GM18498 (cell line): ENCODE measurements around the gene IGSF21.

ENCODE experiments used
- ATAC-seq: cut with Tn5 transposase; IDR thresholded peaks from one replicate; pipeline ENCODE4 v1.9.1; 2021; ENCODE audit warnings: mild to moderate bottlenecking, moderate library complexity; ENCODE audit not compliant: unreplicated experiment

IGSF21 gene

DNA sequence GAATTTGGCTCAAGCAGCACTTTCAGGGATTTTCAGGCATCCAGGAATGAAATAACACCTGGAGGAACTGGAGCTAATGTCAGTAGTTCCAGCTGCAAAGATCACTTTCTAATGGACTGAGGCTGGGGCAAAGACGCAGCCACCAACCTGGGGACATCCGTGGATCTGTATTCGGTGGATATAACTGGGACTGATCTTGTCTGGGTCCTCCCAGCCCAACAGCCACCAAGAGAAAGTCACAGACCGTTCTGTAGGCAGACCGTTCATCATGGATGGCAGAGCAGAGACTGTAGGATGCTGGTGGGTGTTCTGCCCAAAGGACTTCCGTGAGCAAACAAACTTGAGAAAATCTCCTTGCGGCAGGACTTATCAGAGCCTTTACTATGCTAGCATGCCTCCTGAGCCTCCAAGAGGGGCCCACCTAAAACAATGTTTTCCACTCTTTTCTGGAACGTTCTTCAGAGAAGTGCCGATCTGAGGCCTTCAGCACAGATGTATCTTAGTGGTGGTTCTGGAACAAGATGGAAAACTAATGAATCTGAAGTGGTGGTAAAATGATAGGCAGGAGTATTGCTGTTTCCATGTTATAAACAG is 287.1 kb downstream of the IGSF21 start:
- ATAC-seq: no peak

DNA sequence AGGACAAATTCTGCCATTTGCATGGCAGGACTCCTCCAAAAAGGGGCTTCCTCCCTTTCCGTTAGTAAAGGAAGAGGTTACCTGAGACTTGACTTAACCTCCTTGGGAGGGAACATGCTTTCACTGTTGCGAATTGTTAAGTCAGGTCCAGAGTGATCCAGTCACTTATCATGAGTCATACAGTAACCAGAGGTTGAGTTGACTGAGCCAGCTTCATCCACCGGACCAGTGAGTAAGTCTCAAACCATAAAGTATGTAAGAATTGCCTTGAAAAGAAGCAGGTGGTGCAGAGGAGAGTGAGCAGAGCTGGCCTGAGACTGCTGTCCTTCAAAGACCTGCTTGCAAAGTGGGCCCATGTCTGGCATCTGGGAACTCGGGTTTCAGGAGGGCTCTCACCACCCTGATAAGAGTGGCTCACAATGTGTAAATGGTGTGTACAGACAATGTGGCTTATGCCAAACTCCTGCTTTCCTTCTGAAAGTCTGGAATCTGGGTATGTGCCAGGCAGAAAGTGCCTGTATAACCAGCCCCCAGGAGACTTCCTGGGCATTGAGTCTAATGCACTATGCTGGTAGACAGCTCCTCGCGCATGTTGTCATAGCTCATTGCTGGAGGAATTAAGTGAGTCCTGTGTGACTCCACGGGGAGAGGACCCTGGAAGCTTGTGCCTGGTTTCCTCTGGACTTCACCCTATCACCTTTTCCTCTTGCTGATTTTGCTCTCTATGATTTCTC is 288.8 kb downstream of the IGSF21 start:
- ATAC-seq: no peak

DNA sequence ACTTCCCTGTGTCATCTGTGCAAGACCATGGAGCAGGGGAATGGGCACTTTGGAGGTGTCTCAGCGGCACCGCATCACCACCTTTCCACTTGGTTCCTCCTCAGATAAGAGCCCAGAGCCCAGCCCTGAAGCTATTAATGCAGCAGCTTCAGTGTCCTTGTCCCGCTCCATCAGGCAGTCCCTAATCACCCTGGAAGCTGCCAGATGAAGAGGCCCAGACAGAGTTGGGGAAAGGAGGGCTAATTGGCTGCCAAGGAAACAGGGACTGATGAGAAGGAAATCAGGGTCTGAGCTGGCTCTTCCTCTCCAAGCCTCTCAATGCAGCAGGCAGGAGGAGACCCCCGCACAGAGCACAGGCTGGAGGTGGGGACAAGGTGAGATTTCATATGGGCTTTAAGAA is 290.0 kb downstream of the IGSF21 start:
- ATAC-seq: no peak

DNA sequence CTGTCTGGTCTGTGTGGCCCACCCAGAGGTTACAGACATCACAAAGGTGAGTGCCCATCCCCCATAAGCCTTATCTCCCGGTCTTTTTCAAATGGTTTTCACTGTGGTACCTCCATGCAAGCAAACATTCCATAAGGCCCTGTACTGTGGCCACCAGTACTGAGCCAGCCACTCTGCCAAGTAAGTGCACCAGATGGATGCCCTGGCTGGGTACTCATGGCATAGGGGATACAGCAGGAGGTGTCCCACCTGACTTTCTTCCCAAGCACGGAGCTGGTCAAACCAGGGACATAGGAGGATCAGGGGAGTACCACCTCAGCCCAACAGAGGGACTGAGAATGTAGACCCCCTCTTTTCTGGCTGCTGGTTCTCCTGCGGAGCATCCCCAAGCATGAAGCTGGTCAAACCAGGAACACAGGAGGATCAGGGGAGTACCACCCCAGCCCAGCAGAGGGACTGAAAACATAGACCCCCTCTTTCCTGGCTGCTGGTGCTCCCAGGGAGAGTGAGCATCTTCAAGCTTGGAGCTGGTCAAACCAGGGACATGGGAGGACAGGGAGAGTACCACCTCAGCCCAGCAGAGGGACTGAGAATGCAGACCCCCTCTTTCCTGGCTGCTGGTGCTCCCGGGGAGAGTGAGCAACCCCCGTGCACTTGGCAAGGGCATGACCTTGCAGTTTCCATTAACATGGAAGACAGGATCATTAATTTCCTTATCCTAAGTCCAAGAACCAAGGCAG is 291.4 kb downstream of the IGSF21 start:
- no peak for ATAC-seq

DNA sequence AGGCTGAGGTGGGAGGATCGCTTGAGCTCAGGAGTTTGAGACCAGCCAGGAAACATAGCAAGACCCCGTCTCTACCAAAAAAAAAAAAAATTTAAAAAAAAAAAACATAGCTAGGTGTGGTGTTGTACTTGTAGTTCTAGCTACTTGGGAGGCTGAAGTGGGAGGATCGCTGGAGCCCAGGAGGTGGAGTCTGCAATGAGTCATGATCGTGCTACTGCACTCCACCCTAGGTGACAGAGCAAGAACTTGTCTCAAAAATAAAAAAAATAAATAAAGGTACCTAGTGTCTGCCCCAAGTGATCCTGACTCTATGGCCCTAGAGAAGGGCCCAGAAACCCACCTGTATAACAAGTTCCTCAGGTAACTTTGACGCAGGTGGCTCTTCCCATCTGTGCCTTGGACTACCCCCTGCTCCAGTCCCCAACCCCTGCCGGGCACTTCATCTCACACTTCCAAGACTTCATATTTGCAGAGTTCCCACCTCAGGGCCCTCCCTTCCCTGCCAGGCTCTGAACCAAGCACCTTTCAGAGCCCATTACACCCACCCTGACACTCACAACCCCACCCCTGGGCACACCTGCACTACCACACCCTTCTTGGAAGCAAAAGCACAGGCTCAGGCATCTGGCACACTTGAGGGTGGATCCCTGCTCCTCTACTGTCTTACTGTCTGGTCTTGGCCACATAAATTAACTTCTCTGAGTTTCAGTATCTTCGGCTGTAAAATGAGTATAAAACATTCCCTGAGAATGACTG is 292.9 kb downstream of the IGSF21 start:
- ATAC-seq: no peak

DNA sequence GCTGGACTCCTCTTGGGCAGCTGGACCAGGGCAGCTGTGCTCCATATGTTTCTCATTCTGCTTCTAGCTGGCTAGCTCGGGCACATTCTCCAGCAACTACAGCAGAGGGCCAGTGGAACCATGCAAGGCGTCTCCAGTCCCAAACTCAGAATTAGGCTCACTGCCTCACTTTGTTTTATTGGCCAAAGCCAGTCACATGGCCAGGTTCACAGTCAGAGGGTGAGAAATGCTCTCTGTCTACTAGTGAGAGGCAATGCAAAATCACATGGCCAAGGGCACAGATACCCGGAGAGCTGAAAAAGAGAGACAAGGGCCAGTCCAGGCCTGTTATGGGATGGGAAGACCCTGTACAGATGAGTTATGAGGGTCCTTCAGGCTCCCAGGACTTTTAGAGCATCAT is 294.3 kb downstream of the IGSF21 start:
- no peak for ATAC-seq

DNA sequence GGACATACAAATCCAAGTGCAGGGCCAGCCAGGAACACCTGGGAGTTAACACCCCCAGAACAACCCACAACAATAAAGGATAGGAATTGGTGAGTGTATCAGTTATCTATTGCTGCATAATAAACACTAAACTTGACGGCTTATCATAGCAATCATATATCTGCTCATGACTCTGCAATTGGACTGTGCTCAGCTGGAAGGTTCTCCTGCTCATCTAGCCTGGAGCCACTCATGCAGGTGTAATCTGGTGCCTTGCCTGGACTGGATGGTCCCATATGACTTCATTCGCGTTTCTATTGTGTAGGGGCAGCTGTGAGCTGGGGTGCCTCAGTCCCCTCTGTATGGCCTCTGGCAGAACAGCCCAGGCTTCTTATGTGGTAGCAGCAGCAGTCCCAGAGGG is 296.9 kb downstream of the IGSF21 start:
- no peak for ATAC-seq

DNA sequence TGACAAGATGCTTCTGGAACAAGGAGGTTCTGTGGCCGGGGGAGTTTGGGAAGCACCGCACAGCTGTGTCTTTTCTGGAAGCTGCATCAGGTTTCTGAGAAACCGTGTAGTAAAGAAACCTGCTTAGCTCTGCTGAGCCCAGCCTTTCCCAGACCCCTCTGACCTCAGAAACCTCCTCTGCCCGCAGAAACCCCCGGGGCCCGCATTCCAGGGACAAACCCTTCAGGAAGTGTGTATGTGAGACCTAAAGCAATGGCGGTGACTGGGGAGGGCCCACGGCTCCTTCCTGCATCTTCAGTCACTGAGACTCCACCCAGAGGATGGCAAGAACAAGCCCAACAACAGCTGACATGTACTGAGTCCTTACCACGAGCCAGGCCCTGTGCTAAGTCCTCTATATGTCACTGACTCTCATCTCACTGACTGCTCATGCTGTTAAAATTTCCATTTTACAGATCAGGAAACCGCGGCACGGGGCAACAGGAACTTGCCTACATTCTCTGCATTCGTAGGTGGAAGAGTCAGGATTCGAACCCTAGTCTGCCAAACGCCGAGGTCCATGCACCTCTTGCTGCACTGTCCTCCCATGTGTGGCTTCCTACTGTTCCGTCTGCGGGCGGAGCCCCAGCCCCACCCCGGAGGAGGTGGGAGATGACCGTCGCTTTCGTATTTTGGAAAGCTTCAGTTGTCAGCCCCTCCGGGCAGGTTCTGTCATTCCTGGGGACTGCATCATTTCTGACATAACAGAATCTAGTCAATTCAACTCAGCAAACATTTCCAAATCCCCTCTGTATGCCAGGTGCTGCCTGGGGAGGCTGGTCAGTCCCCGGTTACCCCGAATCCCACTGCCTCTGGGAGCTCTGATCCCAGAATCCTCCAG is 299.8 kb downstream of the IGSF21 start:
- ATAC-seq: no peak

DNA sequence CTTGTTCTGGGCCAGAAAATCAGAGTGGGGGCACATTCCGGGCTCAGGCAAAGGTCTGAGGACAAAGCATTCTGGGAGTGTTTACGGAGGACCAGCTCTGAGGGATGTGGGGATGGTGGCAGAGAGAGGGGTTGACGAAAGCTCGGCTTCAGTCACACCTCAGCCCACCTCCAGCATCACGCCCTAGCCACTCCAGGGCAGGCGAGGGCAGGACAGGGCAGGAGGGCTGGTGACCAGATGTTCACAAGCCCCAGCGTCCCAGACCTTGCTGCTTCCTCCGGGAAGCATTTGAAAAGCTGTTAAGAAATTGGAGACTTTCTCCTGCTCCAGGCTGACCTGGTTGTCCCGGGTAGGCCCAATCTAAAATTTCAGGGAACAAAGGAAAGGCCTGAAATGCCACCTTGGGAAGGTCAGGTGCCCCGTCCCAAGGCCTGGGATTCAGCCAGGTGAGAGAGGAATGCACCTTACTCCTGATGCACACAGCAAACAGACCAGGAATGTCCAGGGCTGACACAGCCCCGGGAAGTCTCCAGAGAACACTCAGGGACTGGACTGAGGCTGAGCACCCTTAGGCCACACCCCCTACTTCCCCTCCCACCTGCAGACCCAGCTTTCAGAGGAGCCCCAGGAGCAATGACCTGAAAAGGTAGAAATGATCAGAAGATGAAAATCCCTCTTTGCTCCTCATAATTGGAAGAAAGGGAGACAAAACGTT is 301.2 kb downstream of the IGSF21 start:
- no peak for ATAC-seq

DNA sequence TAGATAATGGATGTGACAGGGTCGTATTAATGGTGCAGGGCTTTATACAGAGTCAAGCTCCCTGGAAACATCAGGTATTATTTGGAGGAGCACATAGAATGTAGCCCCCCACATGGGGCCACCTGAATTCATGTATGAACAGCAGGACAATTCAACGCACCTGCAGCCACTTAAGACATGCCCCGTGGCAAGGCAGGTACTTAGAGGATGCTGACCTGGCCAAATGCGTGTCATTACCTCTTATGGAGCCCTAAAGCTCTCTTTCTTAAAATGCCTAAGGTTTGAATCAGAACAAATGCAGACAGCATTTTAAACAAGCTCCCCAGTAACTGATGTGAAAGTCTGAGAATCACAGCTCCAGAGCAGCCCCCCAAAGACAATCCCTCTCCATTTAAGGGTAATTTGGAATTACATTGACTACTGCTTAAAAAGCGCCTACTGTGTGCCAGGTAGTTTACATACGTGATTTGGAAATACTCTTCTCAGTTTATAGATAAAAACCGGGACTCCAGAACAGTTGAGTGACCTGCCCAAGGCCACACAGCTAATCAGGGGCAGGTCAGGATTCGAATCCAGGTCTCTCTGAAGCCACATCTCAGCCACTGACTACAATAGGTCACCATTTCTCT is 302.1 kb downstream of the IGSF21 start:
- no peak for ATAC-seq

DNA sequence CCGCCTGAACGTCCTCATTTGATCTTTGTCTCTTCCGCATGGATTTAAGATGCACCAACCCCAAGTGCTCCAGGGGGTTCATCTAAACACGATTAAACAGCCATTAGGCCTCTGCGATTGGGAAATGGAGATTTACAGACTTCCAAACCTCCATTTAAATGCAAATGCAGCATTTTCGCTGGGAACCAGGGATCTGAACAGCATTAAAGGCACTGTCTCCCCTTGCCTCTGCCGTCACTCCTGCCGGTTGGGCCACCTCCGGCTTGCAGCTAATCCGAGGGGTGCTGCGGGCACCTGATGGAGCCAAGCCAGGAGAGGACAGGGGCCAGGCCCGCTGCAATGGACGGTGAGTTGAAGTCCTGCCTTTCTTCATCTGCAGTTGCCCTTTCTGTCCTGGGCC is 302.8 kb downstream of the IGSF21 start:
- ATAC-seq: no peak

DNA sequence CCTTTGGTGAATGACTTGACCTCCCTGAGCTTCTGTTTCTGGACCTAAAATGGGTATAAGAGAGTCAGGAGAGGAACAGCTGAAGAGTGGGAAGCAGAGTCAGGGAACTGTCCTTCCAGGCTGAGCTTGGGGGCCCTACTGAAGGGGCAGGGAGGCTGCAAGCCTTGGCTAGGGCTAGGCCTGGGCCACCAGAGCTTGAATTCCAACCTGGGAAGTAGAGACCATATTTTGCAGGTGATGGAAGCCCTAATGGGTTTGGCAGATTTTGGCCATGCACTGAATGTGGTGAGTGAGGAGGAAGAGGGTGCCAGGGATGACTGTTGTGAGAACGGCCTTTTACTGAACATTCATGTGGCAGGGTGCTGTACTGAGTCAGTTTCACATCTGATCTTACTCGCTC is 303.7 kb downstream of the IGSF21 start:
- no peak for ATAC-seq

DNA sequence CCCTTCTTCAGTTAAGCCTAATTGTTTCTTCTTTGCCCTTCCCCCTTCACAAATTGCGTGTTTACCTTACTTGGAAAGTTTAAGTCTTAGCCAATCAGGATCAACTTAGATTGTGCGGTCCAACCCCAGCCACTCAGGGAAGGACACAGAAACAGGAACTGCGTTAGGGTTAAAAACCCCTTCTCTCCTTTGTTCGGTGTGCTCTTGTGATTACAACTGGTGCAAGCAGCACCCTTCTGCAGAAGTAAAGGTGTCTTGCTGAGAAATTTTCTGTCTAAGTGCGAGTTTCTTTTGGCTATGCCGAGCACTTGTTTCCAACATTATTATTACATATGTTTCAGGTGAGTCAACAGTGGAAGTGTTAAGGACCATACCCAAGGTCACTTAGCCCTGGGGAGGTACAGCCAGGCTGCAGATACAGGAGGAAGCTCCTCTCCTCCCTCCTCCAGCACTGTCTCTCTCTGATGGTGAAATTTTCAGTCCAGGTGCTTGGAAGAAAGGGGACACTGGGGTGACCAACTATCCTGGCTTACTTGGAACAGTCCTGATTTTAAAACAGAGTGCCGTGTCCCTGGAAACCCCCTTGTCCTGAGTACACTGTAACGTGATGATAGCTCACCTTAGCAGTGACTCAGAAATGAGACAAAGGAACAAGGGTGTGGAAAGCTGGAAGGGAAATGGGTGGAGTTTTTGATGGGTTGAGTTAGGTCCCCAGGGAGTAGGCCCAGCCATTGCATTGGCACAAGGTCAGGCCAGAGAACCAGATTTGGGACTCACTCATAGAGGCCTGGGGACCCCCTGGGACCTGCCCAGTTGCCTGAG is 304.4 kb downstream of the IGSF21 start:
- ATAC-seq: no peak

DNA sequence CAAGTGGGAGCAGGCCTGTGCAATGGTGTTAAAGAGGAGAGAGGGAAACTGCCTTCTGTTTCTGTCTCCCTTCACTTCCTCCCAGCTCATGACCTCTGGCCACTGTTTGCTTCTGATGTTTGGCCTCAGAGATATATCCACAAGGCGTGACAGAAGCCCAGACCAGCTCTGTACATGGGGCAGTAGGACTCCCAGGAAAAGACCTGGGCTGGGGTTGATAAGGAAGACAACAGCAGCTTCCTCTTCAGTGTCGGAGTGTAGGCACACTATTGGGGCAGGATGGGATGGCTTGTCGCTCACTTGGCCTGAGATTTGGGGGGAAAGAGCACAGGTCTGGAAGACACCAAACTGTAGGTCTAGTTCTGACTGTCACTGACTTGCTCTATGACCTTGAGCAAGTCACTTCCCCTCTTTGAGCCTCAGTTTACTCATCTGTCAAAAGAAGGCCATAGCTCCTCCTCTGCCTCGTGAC is 305.3 kb downstream of the IGSF21 start:
- ATAC-seq: no peak

DNA sequence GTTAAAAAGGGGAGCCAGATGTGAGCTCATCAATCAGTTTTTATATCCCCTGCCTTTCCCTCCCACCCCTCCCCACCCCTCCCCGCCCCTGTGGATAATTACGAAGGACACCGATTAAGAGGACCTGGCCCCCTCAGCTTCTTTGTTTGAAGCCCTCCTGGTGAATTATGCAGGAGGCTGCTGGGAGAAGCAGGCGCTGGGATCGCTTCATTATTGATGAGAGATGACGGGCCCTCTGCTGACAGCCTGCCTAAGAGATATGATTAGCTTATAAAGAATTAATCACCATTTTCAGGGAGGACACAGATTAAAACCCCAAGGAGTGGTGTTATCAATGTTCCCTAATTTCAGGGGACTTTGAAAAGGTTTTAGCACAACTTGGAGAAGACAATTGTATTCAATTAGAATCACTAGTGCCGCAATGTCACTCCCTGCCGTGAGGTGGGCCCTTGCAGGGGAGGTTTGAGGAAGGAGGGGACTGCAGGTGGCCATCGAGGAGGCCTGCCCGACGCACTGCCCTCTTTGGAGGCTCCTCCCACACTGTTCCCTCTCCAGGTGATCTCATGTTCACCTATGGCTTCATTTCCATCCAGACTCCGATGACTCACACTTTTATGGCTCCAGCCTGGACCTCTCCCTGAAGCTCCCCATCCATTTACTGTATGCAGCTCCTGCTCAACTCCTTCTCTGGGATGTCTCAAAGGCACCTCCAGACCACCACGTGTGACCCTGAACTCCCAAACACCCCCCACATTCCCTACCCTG is 306.1 kb downstream of the IGSF21 start:
- ATAC-seq: no peak

DNA sequence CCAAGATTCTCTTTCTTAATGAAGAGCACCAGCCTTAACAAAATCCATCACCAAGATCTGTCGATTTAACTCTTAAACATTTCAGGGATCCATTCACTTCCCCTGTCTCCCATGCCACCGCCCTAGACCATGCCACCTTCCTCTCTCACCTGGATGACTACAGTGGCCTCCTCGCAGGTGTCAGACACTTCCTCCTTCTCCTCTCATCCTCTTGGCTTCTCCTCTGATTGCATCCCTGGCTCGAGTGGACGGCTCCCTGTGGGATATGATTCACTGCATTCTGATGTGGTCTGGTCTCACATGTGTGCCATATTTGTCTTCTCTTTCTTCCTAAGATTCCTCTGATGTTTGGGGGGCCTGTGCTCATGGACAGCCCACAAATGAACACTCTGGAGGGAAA is 306.7 kb downstream of the IGSF21 start:
- ATAC-seq: no peak

DNA sequence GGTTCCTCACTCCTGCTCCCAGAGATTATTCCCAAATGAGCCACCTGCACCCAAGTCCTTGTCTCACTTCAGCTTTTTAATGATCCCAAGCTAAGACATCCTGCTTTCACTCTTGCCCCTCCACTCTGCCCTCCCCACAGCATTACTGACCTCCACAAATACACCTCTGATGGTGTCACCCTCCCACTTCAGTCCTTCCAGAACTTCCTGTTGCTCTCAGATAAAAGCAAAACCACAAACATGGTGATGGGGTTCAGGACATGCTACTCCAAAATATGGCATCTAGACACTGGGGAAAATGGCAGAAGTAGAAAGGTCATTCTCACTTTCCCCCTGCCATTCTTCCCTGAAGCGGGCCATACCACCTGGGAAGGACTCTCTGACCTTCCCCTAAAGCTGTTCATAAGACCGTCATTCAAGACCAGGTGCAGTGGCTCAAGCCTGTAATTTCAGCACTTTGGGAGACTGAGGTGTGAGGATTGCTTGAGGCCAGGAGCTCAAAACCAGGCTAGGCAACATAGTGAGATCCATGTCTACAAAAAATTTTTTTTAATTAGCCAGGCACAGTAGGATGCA is 307.4 kb downstream of the IGSF21 start:
- no peak for ATAC-seq
